Body of pancreas (tissue), 4 donors: ENCODE data around the gene HOXC5.

Source experiments
- CTCF ChIP-seq, 7 experiments: fragments of 450-650 bp in 4 of 7; fragments of 200-600 bp in 3 of 7; sonication (generic) in 3 of 7; IDR thresholded peaks; one replicate each; pipeline ENCODE4 v1.5.1; 2016 to 2019; ENCODE audit warnings: antibody characterized with exemption in 7 of 7
- POLR2A ChIP-seq, 3 donors: fragments of 450-650 bp; IDR thresholded peaks; one replicate each; pipeline ENCODE4 v1.6.1; 2016; ENCODE audit warnings: antibody characterized with exemption in 3 of 3, mild to moderate bottlenecking in 2 of 3

- no peak for TF ChIP-seq CTCF (IDR thresholded peaks at IDR 0.05)
- TF ChIP-seq POLR2A (IDR thresholded peaks at IDR 0.05): no peak
These were observed 23.3 kb downstream of the HOXC5 start for GRCh38 chr12:54056110-54056509.
